Measurements from ENCODE around the gene DNAJB12. TPM values are rescaled to one million over a fixed set of nuclear protein-coding genes. Genes with fewer than 3 reads are reported as not detected.
"Not testable (repeated sequence)": the region's sequence is repeated elsewhere in the genome, so short reads cannot be mapped to it uniquely, and the experiment has no call there.

DNAJB12 gene
- total RNA-seq (2021; ENCODE audit: unreplicated experiment) = 51.0 TPM
- 46.8 TPM for polyA plus RNA-seq (2012; ENCODE audit: insufficient read length)
- Bru-seq, nascent RNA = percentile 87 among the genes with signal in this experiment
- BruChase-seq, experiment 1, labeled RNA remaining after a 2-hour chase = percentile 87 among the genes with signal in this experiment
- BruChase-seq, experiment 2, labeled RNA remaining after a 6-hour chase = percentile 91 among the genes with signal in this experiment
- long read RNA-seq, full-length matches to known transcripts = 81 of 165 reads
- long read RNA-seq, partial matches to known transcripts = 22 of 165 reads
- long read RNA-seq, other reads (novel, unspliced or antisense) = 62 of 165 reads

DNA sequence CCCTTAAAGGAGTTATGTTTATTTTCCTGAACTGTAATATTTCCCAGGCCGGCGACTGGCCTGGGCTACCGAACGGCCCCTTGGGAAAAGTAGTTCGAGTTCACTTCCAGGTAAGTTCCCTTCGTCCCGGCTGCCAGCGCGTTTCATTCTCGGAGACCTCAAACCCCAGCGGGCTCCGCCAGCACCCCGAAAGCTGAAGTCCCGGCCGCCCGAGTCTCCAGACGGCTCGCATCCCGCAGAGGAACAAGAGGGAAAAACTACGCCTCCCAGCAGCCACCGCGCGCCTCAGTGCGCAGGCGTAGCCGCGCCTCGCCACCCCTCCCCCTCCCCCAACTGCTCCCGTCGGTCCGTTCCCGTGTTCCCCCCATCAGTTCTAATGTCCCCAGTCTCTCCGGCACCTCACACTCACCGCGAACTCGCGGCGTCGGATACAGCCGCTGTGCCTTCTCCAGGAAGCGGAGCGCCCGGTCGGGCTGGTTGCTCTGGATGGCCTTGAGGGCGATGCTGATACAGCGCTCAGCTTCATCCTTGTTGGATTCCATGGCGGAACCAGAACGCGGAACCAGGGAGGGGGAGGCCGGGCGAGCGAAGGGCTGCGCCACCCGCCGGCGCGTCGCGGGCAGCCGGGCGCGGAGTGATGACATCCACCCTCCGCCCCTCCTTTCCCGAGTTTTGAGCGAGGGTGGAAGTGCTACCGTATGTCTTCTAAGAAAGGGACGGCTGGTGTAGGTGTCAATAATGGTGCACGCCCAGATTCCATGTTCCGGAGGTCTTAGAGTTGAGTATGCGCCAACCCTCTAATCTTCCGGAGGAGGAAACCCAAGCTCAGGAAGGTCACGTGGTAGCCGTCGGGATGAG lies at the start of gene DNAJB12:
Gene DNAJB12, minus strand, starts transcription at position 564 of the 858 bp plus-strand sequence. Its CDS starts 22 bp downstream, at position 542.
- peak within 1 kb of the TSS; percentile 98 for H3K27ac ChIP-seq (ENCODE audit: low read length)
- ATAC-seq = peak; percentile 89
- BruUV-seq (replicated peaks) = TSS peak; percentile 93
- intact Hi-C loops (cut with micrococcal nuclease; ENCODE audit: unreplicated experiment) = no loop called here
- in situ Hi-C loops (cut with HindIII; ENCODE audit: low pct_unique_long_range_greater_than_20kb, low sequenced_read_pairs) = no loop called here
- CTCF ChIA-PET = no interaction called here
- POLR2A ChIA-PET = interaction anchor here (1.3 kb wide), 1 partner anchor 10 kb away, joined by 3 read pairs; no protein-coding TSS in a partner anchor
- peaks cover 14% of the 10 kb centered on the region for H3K4me1 ChIP-seq (ENCODE audit: control insufficient read depth, insufficient read depth, low read length)
- TF ChIP-seq, protein P1, sequence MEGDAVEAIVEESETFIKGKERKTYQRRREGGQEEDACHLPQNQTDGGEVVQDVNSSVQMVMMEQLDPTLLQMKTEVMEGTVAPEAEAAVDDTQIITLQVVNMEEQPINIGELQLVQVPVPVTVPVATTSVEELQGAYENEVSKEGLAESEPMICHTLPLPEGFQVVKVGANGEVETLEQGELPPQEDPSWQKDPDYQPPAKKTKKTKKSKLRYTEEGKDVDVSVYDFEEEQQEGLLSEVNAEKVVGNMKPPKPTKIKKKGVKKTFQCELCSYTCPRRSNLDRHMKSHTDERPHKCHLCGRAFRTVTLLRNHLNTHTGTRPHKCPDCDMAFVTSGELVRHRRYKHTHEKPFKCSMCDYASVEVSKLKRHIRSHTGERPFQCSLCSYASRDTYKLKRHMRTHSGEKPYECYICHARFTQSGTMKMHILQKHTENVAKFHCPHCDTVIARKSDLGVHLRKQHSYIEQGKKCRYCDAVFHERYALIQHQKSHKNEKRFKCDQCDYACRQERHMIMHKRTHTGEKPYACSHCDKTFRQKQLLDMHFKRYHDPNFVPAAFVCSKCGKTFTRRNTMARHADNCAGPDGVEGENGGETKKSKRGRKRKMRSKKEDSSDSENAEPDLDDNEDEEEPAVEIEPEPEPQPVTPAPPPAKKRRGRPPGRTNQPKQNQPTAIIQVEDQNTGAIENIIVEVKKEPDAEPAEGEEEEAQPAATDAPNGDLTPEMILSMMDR (IDR thresholded peaks at IDR 0.05) = no peak
- peak; percentile 98 for TF ChIP-seq POLR2AphosphoS5 (IDR thresholded peaks at IDR 0.05; ENCODE audit: low read depth, low read length)
- peak; percentile 59; the same call in 1 of the 2 replicates for TF ChIP-seq SIN3A (IDR thresholded peaks at IDR 0.05; ENCODE audit: borderline replicate concordance, insufficient read depth, low read depth, low read length)
- no peaks in the 10 kb centered on the region for H3K27me3 ChIP-seq (ENCODE audit: control insufficient read depth, insufficient read depth, low read length)
- H3K4me3 ChIP-seq (ENCODE audit: low read depth in 2 of 2, low read length in 2 of 2) = peak within 1 kb of the TSS; percentile 87 to 95
- peak; percentile 90 for DNase-seq (ENCODE audit: low read depth, low spot score)
- no peaks in the 10 kb centered on the region for H3K9me3 ChIP-seq (ENCODE audit: control insufficient read depth, insufficient read depth, low read depth, low read length)
- H3K36me3 ChIP-seq (ENCODE audit: control insufficient read depth, insufficient read depth, low read length) = peaks cover 5% of the 10 kb centered on the region; the same call in 1 of the 2 replicates

DNA sequence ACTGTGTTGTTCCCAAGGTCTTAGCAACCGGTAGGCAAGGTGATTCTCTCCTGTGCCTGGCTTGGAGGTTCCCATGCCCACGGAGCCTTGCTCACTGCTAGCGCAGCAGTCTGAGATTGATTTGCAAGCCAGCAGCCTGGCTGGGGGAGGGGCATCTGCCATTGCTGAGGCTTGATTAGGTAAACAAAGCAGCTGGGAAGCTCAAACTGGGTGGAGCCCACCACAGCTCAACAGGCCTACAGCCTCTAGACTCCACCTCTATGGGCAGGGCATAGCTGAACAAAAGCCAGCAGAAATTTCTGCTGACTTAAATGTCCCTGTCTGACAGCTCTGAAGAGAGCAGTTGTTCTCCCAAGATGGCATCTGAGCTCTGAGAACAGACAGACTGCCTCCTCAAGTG lies 40.9 kb upstream of the DNAJB12 start:
- intact Hi-C loops (cut with micrococcal nuclease; ENCODE audit: unreplicated experiment); H3K4me3 ChIP-seq (ENCODE audit: low read depth in 2 of 2, low read length in 2 of 2); ATAC-seq; BruUV-seq (replicated peaks); DNase-seq (ENCODE audit: low read depth, low spot score); in situ Hi-C loops (cut with HindIII; ENCODE audit: low pct_unique_long_range_greater_than_20kb, low sequenced_read_pairs); H3K27me3 ChIP-seq (ENCODE audit: control insufficient read depth, insufficient read depth, low read length); H3K36me3 ChIP-seq (ENCODE audit: control insufficient read depth, insufficient read depth, low read length); CTCF ChIA-PET; H3K4me1 ChIP-seq (ENCODE audit: control insufficient read depth, insufficient read depth, low read length); POLR2A ChIA-PET; H3K9me3 ChIP-seq (ENCODE audit: control insufficient read depth, insufficient read depth, low read depth, low read length); H3K27ac ChIP-seq (ENCODE audit: low read length): not testable (repeated sequence)

DNA sequence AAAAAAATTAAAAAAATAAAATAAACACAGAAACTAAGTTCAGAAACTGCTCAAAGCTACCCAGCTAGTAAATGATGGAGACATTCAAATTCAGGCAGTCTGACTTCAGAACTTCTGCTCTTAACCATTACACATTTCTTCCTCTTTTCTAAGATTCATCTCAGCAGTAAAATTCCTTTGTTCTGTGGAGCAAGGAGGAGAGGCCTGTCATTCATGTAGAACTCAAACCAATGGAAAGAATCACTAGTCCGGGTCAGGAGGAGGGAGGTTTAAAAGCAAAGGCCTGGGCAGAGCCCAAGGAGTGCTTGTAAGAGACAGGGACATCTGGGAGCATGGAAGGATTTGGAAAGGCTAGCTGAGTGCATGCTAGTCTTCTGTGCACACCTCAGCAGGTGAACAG lies 37.9 kb upstream of the DNAJB12 start:
- Histone ChIP-seq H3K4me3 (ENCODE audit: low read depth in 2 of 2, low read length in 2 of 2) (no peak overlapping the region), H3K27me3 (ENCODE audit: control insufficient read depth, insufficient read depth, low read length) (no peaks in the 10 kb centered on the region), H3K9me3 (ENCODE audit: control insufficient read depth, insufficient read depth, low read depth, low read length) (no peaks in the 10 kb centered on the region), H3K27ac (ENCODE audit: low read length) (no peak overlapping the region), H3K36me3 (ENCODE audit: control insufficient read depth, insufficient read depth, low read length) (no peaks in the 10 kb centered on the region), H3K4me1 (ENCODE audit: control insufficient read depth, insufficient read depth, low read length) (no peaks in the 10 kb centered on the region)
- ChIA-PET CTCF (no interaction called here), POLR2A (no interaction called here)
- DNase-seq (ENCODE audit: low read depth, low spot score) = no peak
- in situ Hi-C loops (cut with HindIII; ENCODE audit: low pct_unique_long_range_greater_than_20kb, low sequenced_read_pairs) (no loop called here), intact Hi-C loops (cut with micrococcal nuclease; ENCODE audit: unreplicated experiment) (no loop called here)
- no peak for TF ChIP-seq SIN3A (IDR thresholded peaks at IDR 0.05; ENCODE audit: borderline replicate concordance, insufficient read depth, low read depth, low read length)
- TF ChIP-seq, protein P1 (IDR thresholded peaks at IDR 0.05) = no peak
- TF ChIP-seq, protein P2, sequence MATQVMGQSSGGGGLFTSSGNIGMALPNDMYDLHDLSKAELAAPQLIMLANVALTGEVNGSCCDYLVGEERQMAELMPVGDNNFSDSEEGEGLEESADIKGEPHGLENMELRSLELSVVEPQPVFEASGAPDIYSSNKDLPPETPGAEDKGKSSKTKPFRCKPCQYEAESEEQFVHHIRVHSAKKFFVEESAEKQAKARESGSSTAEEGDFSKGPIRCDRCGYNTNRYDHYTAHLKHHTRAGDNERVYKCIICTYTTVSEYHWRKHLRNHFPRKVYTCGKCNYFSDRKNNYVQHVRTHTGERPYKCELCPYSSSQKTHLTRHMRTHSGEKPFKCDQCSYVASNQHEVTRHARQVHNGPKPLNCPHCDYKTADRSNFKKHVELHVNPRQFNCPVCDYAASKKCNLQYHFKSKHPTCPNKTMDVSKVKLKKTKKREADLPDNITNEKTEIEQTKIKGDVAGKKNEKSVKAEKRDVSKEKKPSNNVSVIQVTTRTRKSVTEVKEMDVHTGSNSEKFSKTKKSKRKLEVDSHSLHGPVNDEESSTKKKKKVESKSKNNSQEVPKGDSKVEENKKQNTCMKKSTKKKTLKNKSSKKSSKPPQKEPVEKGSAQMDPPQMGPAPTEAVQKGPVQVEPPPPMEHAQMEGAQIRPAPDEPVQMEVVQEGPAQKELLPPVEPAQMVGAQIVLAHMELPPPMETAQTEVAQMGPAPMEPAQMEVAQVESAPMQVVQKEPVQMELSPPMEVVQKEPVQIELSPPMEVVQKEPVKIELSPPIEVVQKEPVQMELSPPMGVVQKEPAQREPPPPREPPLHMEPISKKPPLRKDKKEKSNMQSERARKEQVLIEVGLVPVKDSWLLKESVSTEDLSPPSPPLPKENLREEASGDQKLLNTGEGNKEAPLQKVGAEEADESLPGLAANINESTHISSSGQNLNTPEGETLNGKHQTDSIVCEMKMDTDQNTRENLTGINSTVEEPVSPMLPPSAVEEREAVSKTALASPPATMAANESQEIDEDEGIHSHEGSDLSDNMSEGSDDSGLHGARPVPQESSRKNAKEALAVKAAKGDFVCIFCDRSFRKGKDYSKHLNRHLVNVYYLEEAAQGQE (IDR thresholded peaks at IDR 0.05; ENCODE audit: insufficient read depth in 1 of 2, low read depth in 2 of 2, low read length in 1 of 2) = no peak
- TF ChIP-seq POLR2AphosphoS5 (IDR thresholded peaks at IDR 0.05; ENCODE audit: low read depth, low read length) = no peak
- TF ChIP-seq TCF7L2 (IDR thresholded peaks at IDR 0.05; ENCODE audit: low read depth, low read length) = no peak
- ATAC-seq = no peak
- BruUV-seq (replicated peaks) = no TSS peak
